ENCODE data around the gene PSMB4.
"Not testable (repeated sequence)": the region's sequence is repeated elsewhere in the genome, so short reads cannot be mapped to it uniquely, and the experiment has no call there.

The PSMB4 gene

DNA sequence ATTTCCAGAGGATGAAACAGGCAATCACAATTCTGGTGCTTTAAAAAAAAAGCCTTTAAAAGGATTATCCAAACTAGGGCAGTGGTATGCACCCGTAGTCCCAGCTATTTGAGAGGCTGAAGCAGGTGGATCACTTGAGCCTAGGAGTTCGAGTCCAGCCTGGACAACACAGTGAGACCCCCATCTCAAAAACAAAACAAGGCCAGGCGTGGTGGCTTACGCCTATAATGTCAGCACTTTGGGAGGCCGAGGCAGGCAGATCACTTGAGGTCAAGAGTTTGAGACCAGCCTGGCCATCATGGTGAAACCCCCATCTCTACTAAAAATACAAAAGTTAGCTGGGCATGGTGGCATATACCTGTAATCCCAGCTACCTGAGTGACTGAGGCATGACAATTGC is 34.5 kb downstream of the PSMB4 start:
- not testable (repeated sequence) for H3K9me3 ChIP-seq (ENCODE audit: control insufficient read depth in 5 of 5, low read length in 5 of 5); H3K9ac ChIP-seq (ENCODE audit: low read length in 5 of 5); H3K4me3 ChIP-seq (ENCODE audit: low read depth in 1 of 5, low read length in 5 of 5); H3K27ac ChIP-seq (ENCODE audit: low read depth, low read length); H3K27me3 ChIP-seq (ENCODE audit: control insufficient read depth in 5 of 5, insufficient read depth in 4 of 5, low read length in 5 of 5)
- Histone ChIP-seq H3K4me1 (ENCODE audit: control insufficient read depth in 5 of 5, insufficient read depth in 5 of 5, low read length in 5 of 5) (peaks cover 0 to 13% (median 0%) of the 10 kb centered on the region in 5 donors), H3K36me3 (ENCODE audit: control insufficient read depth in 5 of 5, insufficient read depth in 5 of 5, low read length in 5 of 5) (peaks cover 11 to 23% (median 16%) of the 10 kb centered on the region in 5 donors)

DNA sequence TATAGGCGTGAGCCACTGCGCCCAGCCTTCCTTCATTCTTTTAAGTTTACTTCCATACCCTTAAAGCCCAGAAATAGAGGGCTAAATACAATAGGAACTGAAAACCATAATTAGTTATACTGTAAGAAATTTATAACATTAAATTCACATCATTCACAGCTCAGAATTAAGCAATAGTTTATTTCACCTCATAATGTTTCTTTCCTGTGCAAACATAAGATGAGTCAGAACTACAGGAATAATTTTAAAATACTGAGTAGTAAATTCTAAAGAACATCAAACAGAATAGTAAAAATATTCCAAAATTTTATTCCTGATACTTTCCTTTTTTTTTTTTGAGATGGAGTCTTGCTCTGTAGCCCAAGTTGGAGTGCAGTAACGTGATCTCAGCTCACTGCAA is 35.8 kb downstream of the PSMB4 start:
- Histone ChIP-seq H3K4me1 (ENCODE audit: control insufficient read depth in 5 of 5, insufficient read depth in 5 of 5, low read length in 5 of 5) (peaks cover 0 to 13% (median 0%) of the 10 kb centered on the region in 5 donors), H3K27me3 (ENCODE audit: control insufficient read depth in 5 of 5, insufficient read depth in 4 of 5, low read length in 5 of 5) (no peaks in the 10 kb centered on the region), H3K9me3 (ENCODE audit: control insufficient read depth in 5 of 5, low read length in 5 of 5) (no peaks in the 10 kb centered on the region), H3K27ac (ENCODE audit: low read depth, low read length) (no peak overlapping the region), H3K4me3 (ENCODE audit: low read depth in 1 of 5, low read length in 5 of 5) (no peak overlapping the region), H3K36me3 (ENCODE audit: control insufficient read depth in 5 of 5, insufficient read depth in 5 of 5, low read length in 5 of 5) (peaks cover 3 to 16% (median 8%) of the 10 kb centered on the region in 5 donors), H3K9ac (ENCODE audit: low read length in 5 of 5) (no peak overlapping the region)

DNA sequence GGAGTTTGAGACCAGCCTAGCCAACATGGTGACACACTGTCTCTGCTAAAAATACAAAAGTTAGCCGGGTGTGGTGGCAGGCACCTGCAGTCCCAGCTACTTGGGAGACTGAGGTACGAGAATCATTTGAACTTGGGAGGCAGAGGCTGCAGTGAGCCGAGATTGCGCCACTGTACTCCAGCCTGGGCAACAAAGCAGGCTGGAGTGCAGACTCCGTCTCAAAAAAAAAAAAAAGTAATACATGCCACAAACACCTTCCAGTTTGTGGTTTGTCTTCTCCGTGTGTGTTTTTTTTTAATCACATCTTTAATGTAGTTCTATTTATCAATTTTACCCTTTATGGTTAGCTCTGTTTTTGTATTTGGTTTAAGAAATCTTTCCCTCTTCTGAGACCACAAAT is 37.6 kb downstream of the PSMB4 start:
- no peak overlapping the region for H3K27ac ChIP-seq (ENCODE audit: low read depth, low read length)
- peaks cover 0 to 17% (median 6%) of the 10 kb centered on the region in 5 donors for H3K4me1 ChIP-seq (ENCODE audit: control insufficient read depth in 5 of 5, insufficient read depth in 5 of 5, low read length in 5 of 5)
- no peak overlapping the region for H3K9ac ChIP-seq (ENCODE audit: low read length in 5 of 5)

DNA sequence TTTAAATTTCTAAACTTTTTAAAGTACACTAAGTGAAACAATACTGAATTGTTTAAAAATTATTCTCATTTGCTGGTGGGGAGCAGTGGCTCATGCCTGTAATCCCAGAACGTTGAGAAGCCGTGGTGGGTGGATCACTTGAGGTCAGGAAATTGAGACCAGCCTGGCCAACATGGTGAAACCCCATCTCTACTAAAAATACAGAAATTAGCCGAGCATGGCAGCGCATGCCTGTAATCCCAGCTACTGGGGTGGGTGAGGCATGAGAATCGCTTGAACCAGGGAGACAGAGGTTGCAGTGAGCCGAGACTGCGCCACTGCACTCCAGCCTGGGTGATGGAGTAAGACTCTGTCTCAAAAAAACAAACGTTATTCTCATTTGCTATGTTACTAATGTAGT is 38.0 kb downstream of the PSMB4 start:
- H3K4me1 ChIP-seq (ENCODE audit: control insufficient read depth in 5 of 5, insufficient read depth in 5 of 5, low read length in 5 of 5): peaks cover 0 to 17% (median 6%) of the 10 kb centered on the region in 5 donors
- H3K27me3 ChIP-seq (ENCODE audit: control insufficient read depth in 5 of 5, insufficient read depth in 4 of 5, low read length in 5 of 5); H3K27ac ChIP-seq (ENCODE audit: low read depth, low read length); H3K4me3 ChIP-seq (ENCODE audit: low read depth in 1 of 5, low read length in 5 of 5); H3K9me3 ChIP-seq (ENCODE audit: control insufficient read depth in 5 of 5, low read length in 5 of 5); H3K9ac ChIP-seq (ENCODE audit: low read length in 5 of 5): not testable (repeated sequence)
- H3K36me3 ChIP-seq (ENCODE audit: control insufficient read depth in 5 of 5, insufficient read depth in 5 of 5, low read length in 5 of 5): peaks cover 7 to 24% (median 10%) of the 10 kb centered on the region in 5 donors

More for the DNA sequence above, 37.6 kb downstream of the PSMB4 start:
- Histone ChIP-seq H3K36me3 (ENCODE audit: control insufficient read depth in 5 of 5, insufficient read depth in 5 of 5, low read length in 5 of 5) (peaks cover 7 to 24% (median 10%) of the 10 kb centered on the region in 5 donors), H3K9me3 (ENCODE audit: control insufficient read depth in 5 of 5, low read length in 5 of 5) (no peaks in the 10 kb centered on the region), H3K4me3 (ENCODE audit: low read depth in 1 of 5, low read length in 5 of 5) (no peak overlapping the region), H3K27me3 (ENCODE audit: control insufficient read depth in 5 of 5, insufficient read depth in 4 of 5, low read length in 5 of 5) (no peaks in the 10 kb centered on the region)

DNA sequence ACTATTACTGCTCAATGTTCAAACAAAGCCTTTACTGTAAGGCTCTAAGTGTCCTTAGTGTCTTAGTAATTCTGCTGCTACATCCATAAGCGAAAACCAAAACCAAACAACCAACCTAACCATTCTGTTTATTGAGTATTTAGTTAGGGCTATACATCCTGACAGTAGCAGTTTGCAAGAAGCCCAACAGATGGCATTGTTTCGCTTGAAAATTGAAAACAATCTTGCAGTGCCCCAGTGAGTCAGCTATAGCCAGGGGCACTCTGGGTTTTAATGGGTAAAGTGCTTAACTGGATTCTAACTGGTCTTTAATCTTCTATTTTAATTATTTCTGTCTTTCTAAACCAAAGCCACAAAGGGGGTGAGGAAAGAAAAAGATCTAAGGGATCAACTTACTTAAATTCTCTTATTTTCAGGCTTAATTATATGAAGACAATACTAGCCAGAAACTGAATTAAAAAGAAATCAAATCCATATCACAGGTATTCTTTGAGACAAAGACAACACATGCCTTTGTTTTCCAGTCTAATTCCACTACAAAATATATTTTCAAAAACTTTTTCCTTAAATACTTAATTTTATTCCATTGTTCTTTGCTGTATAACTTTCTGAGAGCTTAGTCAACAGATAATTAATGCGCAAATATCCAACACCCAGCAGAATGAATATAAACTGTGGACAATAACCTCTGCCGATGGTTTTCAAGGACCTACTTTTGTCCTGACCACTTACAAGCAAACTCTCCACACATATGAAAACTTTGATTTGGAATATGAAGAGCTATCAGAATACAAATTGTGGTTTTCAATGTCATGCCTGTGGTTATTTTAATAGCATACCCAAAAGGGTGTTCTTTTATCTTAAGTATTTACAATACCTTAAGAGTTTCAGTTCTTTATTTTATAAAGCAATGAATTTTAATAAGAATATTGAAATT is 44.7 kb downstream of the PSMB4 start:
- no peak overlapping the region for H3K4me3 ChIP-seq (ENCODE audit: low read depth in 1 of 5, low read length in 5 of 5)
- no peak overlapping the region for H3K27ac ChIP-seq (ENCODE audit: low read depth, low read length)
- no peaks in the 10 kb centered on the region for H3K9me3 ChIP-seq (ENCODE audit: control insufficient read depth in 5 of 5, low read length in 5 of 5)

DNA sequence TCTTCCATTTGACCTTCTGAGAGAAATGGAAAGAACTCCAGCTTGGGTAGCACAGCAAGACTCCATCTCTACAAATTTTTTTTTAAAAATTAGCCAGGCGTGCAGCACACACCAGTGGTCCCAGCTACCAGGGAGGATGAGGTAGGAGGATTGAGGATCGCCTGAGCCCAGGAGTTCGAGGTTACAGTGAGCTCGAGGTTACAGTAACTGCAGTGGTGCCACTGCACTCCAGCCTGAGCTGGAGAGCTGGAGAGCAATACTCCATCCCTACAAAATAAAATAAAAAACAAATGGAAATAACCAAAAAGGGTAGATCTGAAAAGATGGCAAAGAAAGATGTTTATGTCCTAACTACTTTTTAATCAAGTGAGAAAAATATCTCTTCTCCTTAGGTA is 45.4 kb downstream of the PSMB4 start:
- no peaks in the 10 kb centered on the region for H3K9me3 ChIP-seq (ENCODE audit: control insufficient read depth in 5 of 5, low read length in 5 of 5)
- peaks cover 6 to 20% (median 7%) of the 10 kb centered on the region in 5 donors for H3K36me3 ChIP-seq (ENCODE audit: control insufficient read depth in 5 of 5, insufficient read depth in 5 of 5, low read length in 5 of 5)
- H3K4me1 ChIP-seq (ENCODE audit: control insufficient read depth in 5 of 5, insufficient read depth in 5 of 5, low read length in 5 of 5): peaks cover 0 to 15% (median 9%) of the 10 kb centered on the region in 5 donors
- H3K4me3 ChIP-seq (ENCODE audit: low read depth in 1 of 5, low read length in 5 of 5): no peak overlapping the region
- H3K27me3 ChIP-seq (ENCODE audit: control insufficient read depth in 5 of 5, insufficient read depth in 4 of 5, low read length in 5 of 5): no peaks in the 10 kb centered on the region
- H3K9ac ChIP-seq (ENCODE audit: low read length in 5 of 5): no peak overlapping the region
- no peak overlapping the region for H3K27ac ChIP-seq (ENCODE audit: low read depth, low read length)

More for the DNA sequence above, 44.7 kb downstream of the PSMB4 start:
- H3K9ac ChIP-seq (ENCODE audit: low read length in 5 of 5): no peak overlapping the region
- peaks cover 0 to 14% (median 9%) of the 10 kb centered on the region in 5 donors for H3K4me1 ChIP-seq (ENCODE audit: control insufficient read depth in 5 of 5, insufficient read depth in 5 of 5, low read length in 5 of 5)
- no peaks in the 10 kb centered on the region for H3K27me3 ChIP-seq (ENCODE audit: control insufficient read depth in 5 of 5, insufficient read depth in 4 of 5, low read length in 5 of 5)
- peaks cover 6 to 19% (median 7%) of the 10 kb centered on the region in 5 donors for H3K36me3 ChIP-seq (ENCODE audit: control insufficient read depth in 5 of 5, insufficient read depth in 5 of 5, low read length in 5 of 5)

DNA sequence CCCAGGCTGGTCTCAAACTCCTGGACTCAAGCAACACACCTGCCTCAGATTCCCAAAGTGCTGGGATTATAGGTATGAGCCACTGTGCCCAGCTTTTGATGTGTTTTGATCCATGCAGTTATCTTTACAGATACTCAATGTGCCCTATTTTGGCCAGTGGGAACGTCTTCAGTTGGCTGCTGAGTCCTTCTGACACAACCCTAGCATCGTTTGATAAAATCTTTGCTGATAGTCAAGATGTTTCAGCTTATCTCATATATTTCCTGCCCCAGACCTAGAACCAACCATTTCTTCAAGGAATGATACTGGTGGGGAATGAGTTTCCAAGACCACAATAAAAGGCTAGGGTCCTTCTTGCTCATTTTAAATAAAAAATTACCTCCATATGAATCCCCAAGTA is 48.3 kb downstream of the PSMB4 start:
- no peaks in the 10 kb centered on the region for H3K27me3 ChIP-seq (ENCODE audit: control insufficient read depth in 5 of 5, insufficient read depth in 4 of 5, low read length in 5 of 5)
- no peaks in the 10 kb centered on the region for H3K9me3 ChIP-seq (ENCODE audit: control insufficient read depth in 5 of 5, low read length in 5 of 5)
- no peak overlapping the region for H3K27ac ChIP-seq (ENCODE audit: low read depth, low read length)
- H3K4me3 ChIP-seq (ENCODE audit: low read depth in 1 of 5, low read length in 5 of 5): no peak overlapping the region
- no peak overlapping the region for H3K9ac ChIP-seq (ENCODE audit: low read length in 5 of 5)
- peaks cover 0 to 12% (median 4%) of the 10 kb centered on the region in 5 donors for H3K4me1 ChIP-seq (ENCODE audit: control insufficient read depth in 5 of 5, insufficient read depth in 5 of 5, low read length in 5 of 5)
- peaks cover 0 to 8% (median 0%) of the 10 kb centered on the region in 5 donors for H3K36me3 ChIP-seq (ENCODE audit: control insufficient read depth in 5 of 5, insufficient read depth in 5 of 5, low read length in 5 of 5)
